Measurements from ENCODE around the gene TSNAXIP1.

GRCh38 chr16:67860589-67861398 lies 54.1 kb downstream of the TSNAXIP1 start:
- no peak for TF ChIP-seq CTCF (IDR thresholded peaks at IDR 0.05)
- no peak for TF ChIP-seq POLR2A (IDR thresholded peaks at IDR 0.05)
